VCaP (cell line): ENCODE results near the gene CWC27.

ENCODE experiments used
- H3K27ac ChIP-seq: fragments of 450-650 bp; 2 replicates; pipeline ENCODE4 v1.5.1; 2017
- CTCF ChIP-seq: fragments of 450-650 bp; conservative IDR thresholded peaks from 2 replicates; pipeline ENCODE4 v1.5.1; 2017; ENCODE audit warnings: mild to moderate bottlenecking, moderate library complexity

The CWC27 gene

GRCh38 chr5:64954518-64954917 lies 185.8 kb downstream of the CWC27 start:
- H3K27ac ChIP-seq: no peak overlapping the region
- no peak for TF ChIP-seq CTCF

GRCh38 chr5:64958757-64959391 lies 190.1 kb downstream of the CWC27 start:
- peak; percentile 60 for TF ChIP-seq CTCF
- no peak overlapping the region for H3K27ac ChIP-seq

GRCh38 chr5:64963278-64963677 lies 194.5 kb downstream of the CWC27 start:
- H3K27ac ChIP-seq: no peak overlapping the region
- no peak for TF ChIP-seq CTCF

- TF ChIP-seq CTCF: no peak
- no peak overlapping the region for H3K27ac ChIP-seq
Observed at GRCh38 chr5:64968591-64969110, 199.9 kb downstream of the CWC27 start.

GRCh38 chr5:64969578-64969977 lies 200.8 kb downstream of the CWC27 start:
- TF ChIP-seq CTCF: no peak
- H3K27ac ChIP-seq: no peak overlapping the region

- H3K27ac ChIP-seq: no peak overlapping the region
- TF ChIP-seq CTCF: no peak
Observed at GRCh38 chr5:64971513-64971912, 202.8 kb downstream of the CWC27 start.

- H3K27ac ChIP-seq: no peak overlapping the region
- no peak for TF ChIP-seq CTCF
Observed at GRCh38 chr5:64971990-64972389, 203.3 kb downstream of the CWC27 start.
